ENCODE measurements around the gene ALG14.
A peak's percentile ranks its signal among the peaks of the same experiment; 100 is the strongest.

Gene ALG14

DNA sequence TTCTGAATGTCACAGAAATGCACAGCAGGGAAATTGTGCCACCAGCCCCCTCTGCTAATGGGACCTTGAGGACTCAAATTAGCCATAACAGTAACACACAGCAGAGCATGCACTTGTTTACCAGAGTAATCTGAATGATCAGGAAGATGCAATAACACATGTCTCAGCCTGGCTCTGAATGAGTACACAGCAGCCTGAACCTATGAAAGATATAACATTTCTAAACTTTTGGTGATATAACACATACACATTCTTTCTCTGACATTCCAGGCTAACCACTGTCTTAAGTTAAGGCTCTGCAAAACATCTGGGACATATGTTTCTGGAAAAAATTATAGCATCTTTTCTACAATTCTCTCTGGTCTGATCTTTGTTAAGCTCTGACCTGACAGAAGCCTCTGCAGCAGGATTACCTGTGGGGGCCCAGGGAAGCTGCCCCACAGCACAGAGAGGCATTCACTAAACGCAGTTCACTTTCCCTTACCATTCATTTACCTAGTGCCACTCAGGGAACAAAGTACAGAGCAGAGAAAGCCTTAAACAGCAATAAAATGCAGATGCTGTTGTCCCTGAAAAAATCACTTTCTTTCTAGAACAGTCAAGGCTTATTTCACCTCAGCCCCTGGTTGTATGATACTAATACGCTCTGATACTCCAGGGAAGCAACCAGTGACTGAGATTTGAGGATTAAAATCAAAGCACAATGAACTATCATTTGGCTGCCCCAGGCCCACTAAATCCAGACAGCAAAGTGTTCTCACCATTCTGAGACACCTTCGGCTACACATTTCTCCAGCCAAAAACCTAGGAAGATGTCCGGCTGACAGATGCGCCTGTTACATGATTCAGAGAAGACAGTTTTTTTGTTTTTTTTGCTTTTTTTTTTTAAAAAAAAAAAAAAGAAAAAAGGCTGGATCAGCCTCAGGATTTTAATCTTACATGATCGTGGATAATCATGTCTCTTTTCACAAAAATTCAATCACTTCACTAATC lies 91.9 kb downstream of the ALG14 start:
- no peak for DNase-seq (ENCODE audit: low spot score)

DNA sequence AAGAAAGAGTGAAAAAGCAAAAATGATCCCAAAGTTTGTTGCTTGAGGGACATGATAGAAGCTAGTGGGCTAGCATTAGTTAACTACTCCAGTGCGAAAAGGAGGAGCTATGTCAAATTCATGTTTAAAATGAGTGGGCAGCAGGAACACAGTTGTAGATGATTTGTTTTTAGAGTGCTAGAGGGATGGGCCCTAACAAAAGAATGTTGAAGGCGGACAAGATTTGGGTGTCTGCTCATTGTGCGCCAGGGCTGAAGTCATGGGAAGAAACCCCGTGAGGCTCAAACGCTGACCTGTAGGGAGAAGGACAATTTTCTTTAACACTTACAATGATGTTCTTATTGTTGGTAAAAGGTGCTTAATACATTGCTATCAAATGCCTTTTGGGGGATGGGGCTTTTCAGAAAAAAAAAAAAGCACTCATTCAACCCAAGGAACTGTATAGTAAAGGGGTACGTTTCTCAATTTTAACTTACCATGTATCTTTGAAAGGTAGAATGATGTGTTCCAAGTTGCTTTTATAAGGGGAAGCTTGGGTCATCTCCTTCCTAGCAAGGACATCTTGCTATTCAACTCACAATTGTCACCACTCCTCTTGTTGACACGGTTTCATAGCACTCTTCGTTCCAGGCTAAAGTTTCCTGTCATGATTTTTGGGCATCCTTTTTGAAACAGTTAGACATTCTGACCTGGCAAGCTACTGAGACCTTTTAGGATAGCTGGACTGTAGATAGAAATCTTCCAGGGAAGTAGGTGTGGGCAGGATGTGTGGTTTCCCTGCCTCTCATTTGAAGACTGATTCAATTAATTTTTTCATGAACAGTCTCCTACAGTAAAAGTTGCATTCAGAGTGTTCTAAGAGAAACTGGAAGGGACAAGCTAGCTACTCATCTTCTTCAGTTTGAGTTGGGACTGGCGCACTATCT lies 92.8 kb downstream of the ALG14 start:
- DNase-seq (ENCODE audit: low spot score): no peak

DNA sequence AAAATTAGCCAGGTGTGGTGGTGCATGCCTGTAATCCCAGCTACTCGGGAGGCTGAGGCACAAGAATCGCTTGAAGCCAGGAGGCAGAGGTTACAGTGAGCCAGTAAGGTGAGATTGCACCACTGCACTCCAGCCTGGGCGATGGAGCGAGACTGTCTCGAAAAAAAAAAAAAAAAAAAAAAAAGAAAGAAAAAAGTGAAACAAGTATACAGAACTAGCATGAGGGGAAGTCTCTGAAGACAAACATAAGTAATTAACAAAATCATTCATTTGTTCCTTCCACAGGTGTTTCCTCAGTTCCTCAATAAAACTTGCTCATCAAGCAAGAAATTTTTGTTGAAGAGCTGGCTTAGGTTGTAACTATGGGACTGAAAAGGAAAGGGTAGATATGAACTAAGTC lies 93.6 kb downstream of the ALG14 start:
- DNase-seq (ENCODE audit: low spot score): no peak

DNA sequence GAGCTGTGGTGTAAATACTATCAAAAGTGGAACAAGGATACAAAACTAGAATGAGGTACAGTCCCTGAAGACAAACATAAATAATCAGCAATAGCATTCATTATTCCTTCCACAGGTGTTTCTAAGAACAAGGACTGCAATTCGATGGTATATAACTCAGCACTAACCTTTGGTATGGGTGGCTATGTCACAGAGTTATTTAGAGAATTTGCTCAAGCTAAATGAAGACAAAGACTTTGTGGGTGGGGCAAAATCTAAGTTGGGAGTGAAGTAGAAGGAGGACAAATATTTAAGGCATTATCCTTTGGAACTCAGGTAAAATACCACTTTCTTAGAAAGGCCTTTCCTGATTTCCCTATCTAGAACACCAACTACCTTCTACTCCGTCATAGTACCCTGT lies 94.3 kb downstream of the ALG14 start:
- DNase-seq (ENCODE audit: low spot score): no peak

DNA sequence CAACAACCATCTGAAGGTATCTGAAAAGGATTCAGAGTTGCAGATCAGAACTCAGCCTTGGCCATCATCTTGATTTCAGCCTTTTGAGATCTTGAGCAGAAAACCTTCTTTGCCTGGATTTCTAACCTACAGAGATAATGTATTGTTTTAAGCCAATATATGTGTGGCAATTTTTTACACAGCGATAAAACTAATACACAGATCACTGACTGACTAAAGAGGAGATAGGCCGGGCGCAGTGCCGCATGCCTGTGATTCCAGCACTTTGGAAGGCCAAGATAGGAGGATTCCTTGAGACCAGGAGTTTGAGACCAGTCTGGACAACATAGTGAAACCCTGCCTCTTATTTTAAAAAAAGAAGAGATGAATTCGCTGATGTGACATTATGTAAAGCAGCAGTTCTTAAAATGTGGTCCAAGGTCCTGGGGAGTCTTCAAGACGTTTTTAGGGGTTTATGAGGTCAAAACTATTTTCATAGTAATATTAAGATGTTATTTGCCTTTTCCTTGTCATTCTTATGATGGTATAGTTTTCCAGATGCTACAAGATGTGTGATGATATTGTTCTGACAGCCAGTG lies 95.7 kb downstream of the ALG14 start:
- no peak for DNase-seq (ENCODE audit: low spot score)

DNA sequence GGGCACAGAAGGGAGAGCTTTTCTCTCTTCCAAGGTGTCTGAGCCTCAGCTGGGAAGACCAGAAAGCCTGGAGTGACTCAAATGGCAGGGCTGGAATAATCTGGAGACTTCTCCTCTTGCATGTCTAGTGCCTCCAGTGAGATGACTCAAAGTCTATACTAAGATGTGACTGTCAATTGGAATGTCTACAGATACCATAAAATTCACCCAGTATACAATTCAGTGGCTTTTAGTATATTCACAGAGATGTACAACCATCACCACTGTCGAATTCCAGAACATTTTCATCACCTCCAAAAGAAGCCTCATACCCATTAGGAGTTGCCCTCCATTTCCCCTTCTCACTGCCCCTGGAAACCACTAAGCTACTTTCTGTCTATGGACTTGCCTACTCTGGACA lies 97.9 kb downstream of the ALG14 start:
- DNase-seq (ENCODE audit: low spot score): no peak

DNA sequence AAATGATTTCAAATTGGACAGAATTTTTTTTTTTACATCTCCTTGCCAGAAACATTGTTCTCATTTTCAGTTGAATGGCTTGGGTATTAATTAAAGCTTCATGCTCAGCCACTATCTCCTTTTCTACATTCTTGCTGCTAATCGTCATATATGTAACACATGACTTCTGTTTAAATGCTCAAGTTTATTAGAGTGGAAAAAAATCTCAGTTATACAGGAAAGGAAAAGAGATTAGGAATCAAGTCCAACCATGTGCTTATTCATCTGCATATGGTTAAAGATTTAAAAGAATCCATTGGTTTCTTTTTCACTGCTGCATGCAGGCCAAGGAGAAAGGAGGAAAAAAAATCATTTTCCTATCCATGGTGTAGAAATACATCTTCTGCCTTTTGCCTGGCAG lies 98.5 kb downstream of the ALG14 start:
- DNase-seq (ENCODE audit: low spot score): no peak

DNA sequence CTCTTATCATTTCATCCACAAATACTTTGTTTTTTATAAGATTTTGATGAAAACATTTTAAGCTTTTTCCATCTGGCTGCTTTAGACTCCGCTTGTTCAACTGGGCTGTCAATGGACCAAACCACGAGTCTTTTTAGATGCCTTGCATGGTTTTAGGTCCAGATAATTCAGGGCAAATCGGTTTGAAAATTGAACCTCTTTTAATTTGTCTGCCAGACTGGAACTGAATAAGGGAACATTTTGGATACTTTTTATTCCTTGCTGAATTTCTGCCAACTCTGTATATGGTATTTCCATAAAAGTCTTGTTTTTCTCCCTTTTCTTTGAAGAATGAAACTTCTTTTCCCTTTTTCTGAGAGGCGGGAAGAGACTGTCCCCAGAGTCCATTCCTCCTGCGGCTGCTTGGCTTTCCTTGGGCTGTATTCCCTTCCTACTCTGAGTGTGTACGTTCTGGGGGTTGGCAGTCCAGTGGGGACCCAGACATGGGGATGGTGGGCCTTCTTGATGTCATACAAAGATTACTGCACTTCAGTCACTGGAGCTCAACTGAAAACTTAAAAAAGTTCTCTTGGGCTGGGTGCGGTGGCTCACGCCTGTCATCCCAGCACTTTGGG lies 99.3 kb downstream of the ALG14 start:
- DNase-seq (ENCODE audit: low spot score): no peak

DNA sequence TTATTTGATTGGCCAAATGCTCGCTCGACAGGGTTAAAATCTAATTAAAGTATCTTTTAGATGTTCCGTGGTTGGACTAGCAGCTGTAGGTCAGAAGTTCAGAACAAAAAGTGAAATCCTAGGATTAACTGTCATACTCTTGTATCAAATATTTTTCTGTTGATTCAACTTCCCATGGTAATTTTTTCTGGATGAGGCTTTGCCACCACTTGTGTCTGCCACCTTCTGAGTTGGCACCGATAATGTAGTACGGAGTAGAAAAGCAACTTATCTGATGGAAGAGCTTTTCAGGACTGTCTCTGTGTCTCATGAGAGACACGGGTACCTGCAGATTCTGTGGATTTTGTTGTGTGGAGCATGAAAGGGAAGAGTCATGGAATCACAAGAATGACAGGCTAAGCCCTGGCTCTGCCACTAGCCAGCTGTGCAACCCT lies 101.2 kb downstream of the ALG14 start:
- no peak for DNase-seq (ENCODE audit: low spot score)

DNA sequence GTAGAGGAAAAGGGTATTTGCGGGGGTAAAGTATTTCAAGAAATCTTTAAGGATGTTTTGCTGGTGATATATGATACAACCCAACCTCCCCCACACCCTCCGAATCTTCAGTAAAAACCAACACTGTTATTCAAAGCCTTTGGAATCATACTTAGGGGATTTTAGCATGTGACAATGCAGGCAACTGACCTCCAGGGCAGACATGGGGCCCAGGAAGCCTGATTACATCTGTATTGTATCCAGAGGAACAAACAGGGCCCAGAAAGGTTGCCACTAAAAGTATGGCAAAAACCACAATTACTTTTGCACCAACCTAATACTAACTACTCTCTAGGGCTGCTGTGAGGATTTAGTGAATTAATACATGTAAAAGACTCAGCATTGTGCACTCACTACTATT lies 102.0 kb downstream of the ALG14 start:
- no peak for DNase-seq (ENCODE audit: low spot score)

DNA sequence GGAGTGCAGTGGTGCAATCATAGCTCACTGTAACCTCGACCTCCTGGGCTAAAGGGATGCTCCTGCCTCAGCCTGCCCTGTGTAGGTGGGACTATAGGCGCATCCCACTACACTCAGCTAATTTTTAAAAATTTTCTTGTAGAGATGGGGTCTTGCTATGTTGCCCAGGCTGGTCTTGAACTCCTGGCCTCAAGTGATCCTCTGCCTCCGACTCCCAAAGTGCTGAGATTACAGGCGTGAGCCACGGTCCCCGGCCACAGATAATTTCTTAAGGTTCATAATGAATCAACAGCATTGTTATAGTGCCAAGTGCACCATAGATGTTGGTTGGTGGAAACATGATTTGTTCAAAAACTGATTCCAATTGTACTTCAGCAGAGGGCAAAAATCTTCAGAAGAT lies 103.6 kb downstream of the ALG14 start:
- DNase-seq (ENCODE audit: low spot score): no peak

DNA sequence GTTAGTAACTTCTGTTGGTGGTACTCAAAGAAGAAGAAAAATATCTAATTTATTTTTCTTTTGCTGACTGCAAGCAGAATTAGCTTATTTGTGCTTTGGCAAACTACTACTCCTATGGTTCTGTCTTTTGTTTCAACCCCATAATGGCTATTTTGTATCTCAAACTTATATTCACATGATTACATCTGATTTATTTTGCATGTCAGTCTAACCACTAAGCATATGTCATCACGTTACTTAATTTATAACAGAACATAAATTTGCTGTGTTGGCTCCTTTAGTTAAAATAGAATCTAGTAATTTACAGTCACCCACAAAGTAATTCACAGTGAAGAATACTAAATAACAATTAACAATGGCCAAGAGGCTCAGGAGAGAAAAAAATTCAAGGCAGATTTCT lies 106.7 kb downstream of the ALG14 start:
- DNase-seq (ENCODE audit: low spot score): no peak

DNA sequence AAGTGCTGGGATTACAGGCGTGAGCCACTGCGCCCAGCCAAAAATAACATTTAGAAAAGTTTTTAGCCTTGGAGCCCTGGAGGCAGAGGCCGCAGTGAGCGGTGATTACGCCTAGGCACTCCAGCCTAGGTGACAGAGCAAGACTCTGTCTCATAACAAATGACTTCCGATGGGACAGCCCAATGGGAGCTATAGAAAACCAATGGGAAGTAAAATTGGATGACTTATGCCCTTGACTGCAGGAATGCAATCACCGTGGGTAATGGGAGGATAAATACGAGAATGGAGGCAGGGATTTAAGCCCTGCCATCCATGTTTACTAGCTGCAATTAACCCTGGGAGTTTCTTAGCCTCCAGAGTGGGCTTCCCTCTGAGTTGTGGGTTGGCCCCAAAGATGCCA lies 108.9 kb downstream of the ALG14 start:
- DNase-seq (ENCODE audit: low spot score): no peak

DNA sequence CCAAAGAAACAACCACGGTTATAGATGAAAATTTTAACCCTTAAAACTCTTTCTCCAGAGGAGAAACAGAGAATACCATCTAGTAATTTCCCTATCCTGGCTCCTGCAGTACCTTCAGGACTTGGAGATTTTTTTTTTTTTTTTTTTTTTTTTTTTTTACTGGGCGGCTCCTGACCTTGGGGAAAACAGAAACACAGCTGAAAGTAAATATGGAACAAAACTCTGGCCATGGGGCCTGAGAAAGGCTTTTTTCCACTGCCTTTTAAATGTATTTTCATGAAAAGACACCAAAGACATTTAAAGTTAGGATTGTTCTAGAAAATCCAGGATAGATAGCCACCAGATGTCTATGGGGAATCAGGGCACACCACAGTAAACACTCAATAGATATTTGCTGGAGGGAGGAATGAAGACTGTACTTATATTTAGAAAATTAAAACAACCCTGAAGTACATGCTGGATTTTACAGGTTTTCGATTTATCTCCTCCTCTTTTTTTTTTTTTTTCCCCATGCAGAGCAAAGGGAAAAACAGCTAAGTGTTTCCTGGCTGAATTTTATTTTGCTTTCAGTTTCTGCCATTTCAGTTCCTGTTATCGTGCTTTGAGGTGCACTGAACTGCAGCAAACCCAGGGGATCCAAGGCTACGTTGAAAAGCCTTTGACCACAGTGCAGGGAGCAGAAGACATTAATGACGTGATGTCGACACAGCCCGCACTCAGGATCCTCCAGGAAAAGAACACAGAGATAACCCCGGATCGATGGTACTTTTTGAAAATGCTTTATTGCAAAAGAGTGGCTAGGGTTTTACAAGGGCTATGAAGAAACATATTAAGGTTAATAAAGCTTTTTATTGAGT lies 110.1 kb downstream of the ALG14 start:
- DNase-seq (ENCODE audit: low spot score): peak; percentile 26

DNA sequence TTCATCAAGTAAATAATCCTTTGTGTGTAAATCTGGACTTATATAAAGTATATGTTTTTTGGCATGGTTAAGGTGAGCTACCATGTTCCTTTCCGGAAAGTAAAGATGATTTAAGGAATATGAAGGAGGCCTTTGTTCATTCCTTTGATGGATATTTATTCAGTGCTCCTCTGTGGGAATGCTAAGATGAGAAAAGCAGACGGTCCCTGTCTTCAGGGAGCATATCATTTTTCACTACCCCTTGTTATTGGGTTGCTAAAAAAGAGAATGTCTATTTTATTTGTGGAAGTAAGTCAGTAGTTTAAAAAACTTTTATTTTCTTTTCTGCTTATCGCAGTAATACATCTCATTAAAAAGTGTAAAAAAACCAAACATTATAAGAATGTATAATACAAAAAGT lies 110.8 kb downstream of the ALG14 start:
- DNase-seq (ENCODE audit: low spot score): no peak

DNA sequence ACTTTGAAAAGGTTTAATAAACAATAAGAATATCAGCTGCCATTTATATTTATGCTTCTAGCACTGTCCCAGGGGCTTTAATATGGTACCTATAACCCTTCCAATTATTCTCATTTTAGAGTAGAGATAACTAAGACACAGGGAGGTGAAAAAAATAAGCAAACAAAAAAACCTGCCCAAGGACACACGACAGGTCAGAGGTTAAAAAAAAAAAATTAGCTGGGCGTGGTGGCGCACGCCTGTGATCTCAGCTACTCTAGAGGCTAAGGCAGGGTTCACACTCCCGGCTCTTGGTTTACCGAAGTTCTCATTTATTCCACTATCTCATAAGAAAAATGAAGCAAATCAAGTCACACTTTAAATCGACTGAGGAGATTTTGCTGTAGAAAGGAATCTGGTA lies 111.2 kb downstream of the ALG14 start:
- DNase-seq (ENCODE audit: low spot score): no peak

DNA sequence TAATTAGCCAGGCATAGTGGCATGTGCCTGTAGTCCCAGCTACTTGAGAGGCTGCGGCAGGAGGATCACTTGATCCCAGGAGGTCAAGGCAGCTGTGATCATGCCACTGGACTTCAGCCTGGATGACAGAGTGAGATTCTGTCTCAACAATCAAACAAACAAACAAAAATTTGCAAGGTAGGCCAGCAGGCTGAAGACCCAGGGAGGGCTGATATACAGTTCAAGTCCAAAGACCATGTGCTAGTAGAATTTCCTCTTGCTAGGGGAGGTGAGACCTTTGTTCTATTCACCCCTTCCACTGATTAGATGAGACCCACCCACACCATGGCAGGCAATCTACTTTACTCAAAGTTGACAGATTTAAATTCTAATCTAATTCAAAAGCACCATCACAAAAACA lies 114.7 kb downstream of the ALG14 start:
- no peak for DNase-seq (ENCODE audit: low spot score)

DNA sequence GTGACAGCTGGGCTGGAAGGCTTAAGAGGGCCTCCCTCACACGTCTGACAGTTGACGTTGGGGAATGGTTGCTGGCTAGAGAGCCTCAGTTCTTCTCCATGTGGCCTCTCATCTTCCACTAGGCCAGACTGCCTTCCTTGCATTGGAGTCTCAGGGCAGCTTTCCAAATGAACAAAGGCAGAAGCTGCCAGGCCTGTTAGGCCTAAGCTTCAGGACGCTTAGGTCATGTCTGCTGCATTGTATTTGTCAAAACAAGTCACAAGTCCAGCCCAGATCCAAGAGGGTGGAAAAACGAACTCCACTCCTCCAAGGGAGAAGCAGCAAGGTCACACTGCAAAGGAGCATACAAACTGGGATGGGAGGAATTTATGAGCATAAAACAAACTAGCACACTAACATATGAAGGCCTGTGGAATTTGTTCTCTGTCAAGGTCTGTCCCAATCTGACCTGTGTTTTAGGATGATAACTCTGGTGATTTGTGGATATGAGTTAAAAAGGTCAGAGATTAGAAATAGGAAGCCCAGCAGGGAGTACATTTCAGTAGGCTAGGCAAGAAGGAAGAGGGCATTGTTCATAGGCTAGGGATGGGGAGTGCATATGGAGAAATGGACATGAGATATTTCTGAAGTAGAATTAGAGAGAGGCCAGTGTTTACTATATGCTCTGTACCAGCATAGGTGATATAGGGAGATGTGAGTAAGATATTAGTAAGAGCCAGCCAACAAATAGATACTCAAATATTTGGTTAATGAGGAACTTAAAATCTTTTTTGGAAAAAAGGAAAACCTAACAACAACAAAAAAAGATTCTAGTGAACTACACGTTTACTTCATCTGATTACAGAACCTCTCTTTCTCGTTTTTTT lies 116.8 kb downstream of the ALG14 start:
- peak; percentile 34 for DNase-seq (ENCODE audit: low spot score)

DNA sequence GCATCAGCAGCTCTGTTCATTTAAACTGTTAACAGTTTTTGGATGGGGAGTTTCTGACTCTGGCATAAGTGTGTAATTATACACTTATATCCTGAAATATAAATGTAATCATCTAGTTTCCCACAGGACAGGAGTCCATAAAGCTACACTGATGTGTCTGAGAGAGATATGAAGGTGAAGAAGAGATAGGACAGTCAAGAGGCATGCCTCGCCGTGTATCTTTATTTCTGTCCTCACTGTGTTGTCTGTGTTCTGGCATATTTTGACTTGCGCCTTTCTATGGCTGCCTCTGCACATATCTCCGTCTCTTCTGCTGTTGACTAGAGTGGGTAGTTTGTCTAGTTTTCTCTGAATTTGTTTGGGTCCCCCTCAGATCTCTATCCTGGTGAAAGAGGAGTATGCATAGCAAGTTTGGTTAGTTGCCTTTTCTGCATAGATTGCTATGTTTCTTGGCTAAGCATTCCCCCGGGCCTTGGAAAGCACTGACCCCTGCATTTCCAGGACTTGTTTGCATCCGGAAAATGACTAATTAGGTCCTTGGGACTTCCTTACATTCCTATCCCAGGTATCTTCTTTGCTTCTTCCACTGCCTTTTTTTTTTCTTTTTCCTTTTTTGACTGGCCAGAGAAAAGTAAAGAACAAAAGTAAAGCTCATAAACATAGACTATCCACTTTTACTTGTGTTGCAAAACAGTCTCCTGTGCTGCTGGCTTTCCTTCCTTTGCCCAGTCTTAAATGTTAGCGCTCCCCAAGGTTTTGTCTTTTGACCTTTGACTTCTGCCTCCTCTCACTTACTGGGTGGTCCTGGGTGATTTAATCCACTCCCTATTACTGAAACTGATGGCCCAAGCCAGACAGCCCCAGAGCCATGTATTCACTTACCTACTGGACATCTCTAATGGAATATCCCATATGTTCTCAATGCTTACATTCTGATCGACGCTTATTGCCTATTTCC lies 118.2 kb downstream of the ALG14 start:
- no peak for DNase-seq (ENCODE audit: low spot score)
